Measurements from ENCODE around the gene RNF167.

- TF ChIP-seq SIN3A (IDR thresholded peaks at IDR 0.05; ENCODE audit: borderline replicate concordance, insufficient read depth, low read length) (no peak), TAF1 (IDR thresholded peaks at IDR 0.05; ENCODE audit: borderline replicate concordance, insufficient read depth, low read length) (no peak), POLR2AphosphoS5 (IDR thresholded peaks at IDR 0.05; ENCODE audit: low read depth, low read length) (no peak)
- TF ChIP-seq, protein P1, sequence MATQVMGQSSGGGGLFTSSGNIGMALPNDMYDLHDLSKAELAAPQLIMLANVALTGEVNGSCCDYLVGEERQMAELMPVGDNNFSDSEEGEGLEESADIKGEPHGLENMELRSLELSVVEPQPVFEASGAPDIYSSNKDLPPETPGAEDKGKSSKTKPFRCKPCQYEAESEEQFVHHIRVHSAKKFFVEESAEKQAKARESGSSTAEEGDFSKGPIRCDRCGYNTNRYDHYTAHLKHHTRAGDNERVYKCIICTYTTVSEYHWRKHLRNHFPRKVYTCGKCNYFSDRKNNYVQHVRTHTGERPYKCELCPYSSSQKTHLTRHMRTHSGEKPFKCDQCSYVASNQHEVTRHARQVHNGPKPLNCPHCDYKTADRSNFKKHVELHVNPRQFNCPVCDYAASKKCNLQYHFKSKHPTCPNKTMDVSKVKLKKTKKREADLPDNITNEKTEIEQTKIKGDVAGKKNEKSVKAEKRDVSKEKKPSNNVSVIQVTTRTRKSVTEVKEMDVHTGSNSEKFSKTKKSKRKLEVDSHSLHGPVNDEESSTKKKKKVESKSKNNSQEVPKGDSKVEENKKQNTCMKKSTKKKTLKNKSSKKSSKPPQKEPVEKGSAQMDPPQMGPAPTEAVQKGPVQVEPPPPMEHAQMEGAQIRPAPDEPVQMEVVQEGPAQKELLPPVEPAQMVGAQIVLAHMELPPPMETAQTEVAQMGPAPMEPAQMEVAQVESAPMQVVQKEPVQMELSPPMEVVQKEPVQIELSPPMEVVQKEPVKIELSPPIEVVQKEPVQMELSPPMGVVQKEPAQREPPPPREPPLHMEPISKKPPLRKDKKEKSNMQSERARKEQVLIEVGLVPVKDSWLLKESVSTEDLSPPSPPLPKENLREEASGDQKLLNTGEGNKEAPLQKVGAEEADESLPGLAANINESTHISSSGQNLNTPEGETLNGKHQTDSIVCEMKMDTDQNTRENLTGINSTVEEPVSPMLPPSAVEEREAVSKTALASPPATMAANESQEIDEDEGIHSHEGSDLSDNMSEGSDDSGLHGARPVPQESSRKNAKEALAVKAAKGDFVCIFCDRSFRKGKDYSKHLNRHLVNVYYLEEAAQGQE (IDR thresholded peaks at IDR 0.05; ENCODE audit: insufficient read depth in 1 of 2, low read depth in 2 of 2, low read length in 2 of 2): no peak
These were observed 11.2 kb upstream of the RNF167 start for GRCh38 chr17:4928881-4929280.

All from PFSK-1 (cell line).